Suprapubic skin (tissue), 4 donors: ENCODE data around the gene CRYM.

Experiments
- CTCF ChIP-seq, 2 donors: fragments of 200-600 bp in 1 of 2; fragments of 450-650 bp in 1 of 2; sonication (generic) in 1 of 2; IDR thresholded peaks; one replicate each; pipeline ENCODE4 v1.5.1; 2016 to 2019; ENCODE audit warnings: antibody characterized with exemption in 2 of 2, mild to moderate bottlenecking in 1 of 2, moderate library complexity in 1 of 2
- EP300 ChIP-seq: sonication (generic); formaldehyde crosslinking; IDR thresholded peaks from one replicate; pipeline ENCODE4 v1.6.1; 2017; ENCODE audit warnings: antibody characterized with exemption
- POLR2A ChIP-seq, 2 donors: fragments of 450-650 bp; IDR thresholded peaks; one replicate each; pipeline ENCODE4 v1.6.1; 2017; ENCODE audit warnings: antibody characterized with exemption in 2 of 2, mild to moderate bottlenecking in 2 of 2, moderate library complexity in 2 of 2
- POLR2AphosphoS5 ChIP-seq, 3 donors: sonication (generic); formaldehyde crosslinking; IDR thresholded peaks; one replicate each; pipeline ENCODE4 v1.6.1; 2017; ENCODE audit warnings: antibody characterized with exemption in 3 of 3

- TF ChIP-seq CTCF (IDR thresholded peaks at IDR 0.05) (no peak), EP300 (no peak), POLR2A (IDR thresholded peaks at IDR 0.05) (no peak), POLR2AphosphoS5 (IDR thresholded peaks at IDR 0.05) (no peak)
Observed at GRCh38 chr16:21324267-21324666, 46.2 kb upstream of the CRYM start.
